Memory B cell (primary cell): Measurements from ENCODE around the gene POM121C.
A peak's percentile ranks its signal among the peaks of the same experiment; 100 is the strongest.
"Not testable (repeated sequence)": the region's sequence is repeated elsewhere in the genome, so short reads cannot be mapped to it uniquely, and the experiment has no call there.

Experiments
- ATAC-seq: fragments of 150-1000 bp; cut with Tn5 transposase; 2 replicates; pipeline ENCODE4 v1.10.0; 2021; ENCODE audit warnings: low read depth, mild to moderate bottlenecking, moderate library complexity
- DNase-seq, 2 donors: peaks; one replicate each; pipeline ENCODE4 v3.0.0; 2022; ENCODE audit warnings: low spot score in 2 of 2
- H3K27ac Mint-ChIP-seq: one replicate; pipeline ENCODE4 v1.8.0; 2022; ENCODE audit warnings: mild to moderate bottlenecking, moderate library complexity, mixed read lengths
- H3K27me3 Mint-ChIP-seq: one replicate; pipeline ENCODE4 v1.8.0; 2022; ENCODE audit warnings: mixed read lengths
- H3K36me3 Mint-ChIP-seq: one replicate; pipeline ENCODE4 v1.8.0; 2022; ENCODE audit warnings: mild to moderate bottlenecking, mixed read lengths
- H3K4me1 Mint-ChIP-seq: one replicate; pipeline ENCODE4 v1.8.0; 2022; ENCODE audit warnings: mixed read lengths
- H3K4me3 Mint-ChIP-seq: one replicate; pipeline ENCODE4 v1.8.0; 2022; ENCODE audit warnings: mild to moderate bottlenecking, moderate library complexity, mixed read lengths
- H3K9me3 Mint-ChIP-seq: one replicate; pipeline ENCODE4 v1.8.0; 2022; ENCODE audit warnings: mixed read lengths

Gene POM121C

DNA sequence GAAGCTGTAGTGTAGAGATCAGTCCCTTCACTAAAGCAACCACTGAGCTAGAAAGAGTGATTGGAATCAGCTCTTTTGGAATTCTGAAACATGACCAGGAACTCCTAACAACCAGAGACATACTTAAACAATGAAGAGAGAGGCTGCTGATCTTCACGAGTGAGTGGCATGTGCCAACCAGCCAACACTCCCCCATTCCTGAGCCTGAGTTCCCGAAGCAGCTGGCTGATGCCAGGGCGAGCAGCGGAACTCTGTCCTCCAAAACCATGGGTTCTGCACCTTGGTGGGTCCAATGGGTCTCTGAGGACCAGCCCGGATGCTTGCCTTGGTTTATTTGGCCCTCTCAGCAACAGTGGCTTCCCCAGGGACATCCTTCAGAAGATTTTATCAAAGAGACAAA lies 25.6 kb downstream of the POM121C start:
- not testable (repeated sequence) for DNase-seq, H3K4me1 Mint-ChIP-seq, H3K27me3 Mint-ChIP-seq, H3K36me3 Mint-ChIP-seq, H3K9me3 Mint-ChIP-seq, ATAC-seq, H3K4me3 Mint-ChIP-seq
- peak overlapping the region; percentile 8 for H3K27ac Mint-ChIP-seq

- DNase-seq, H3K36me3 Mint-ChIP-seq, H3K27me3 Mint-ChIP-seq, H3K9me3 Mint-ChIP-seq, ATAC-seq, H3K27ac Mint-ChIP-seq, H3K4me3 Mint-ChIP-seq, H3K4me1 Mint-ChIP-seq: not testable (repeated sequence)
Observed at GRCh38 chr7:75458034-75458433, 28.1 kb downstream of the POM121C start.

- H3K4me3 Mint-ChIP-seq = not testable (repeated sequence)
Observed at GRCh38 chr7:75456403-75456802, 29.7 kb downstream of the POM121C start.

GRCh38 chr7:75452494-75452955 lies 33.6 kb downstream of the POM121C start:
- H3K36me3 Mint-ChIP-seq, DNase-seq, H3K4me3 Mint-ChIP-seq, H3K27ac Mint-ChIP-seq, H3K4me1 Mint-ChIP-seq, H3K9me3 Mint-ChIP-seq, H3K27me3 Mint-ChIP-seq: not testable (repeated sequence)
- ATAC-seq = peak; percentile 93

More at GRCh38 chr7:75456403-75456802, 29.7 kb downstream of the POM121C start:
- H3K9me3 Mint-ChIP-seq, H3K4me1 Mint-ChIP-seq, H3K27ac Mint-ChIP-seq, DNase-seq, H3K27me3 Mint-ChIP-seq, ATAC-seq, H3K36me3 Mint-ChIP-seq: not testable (repeated sequence)

GRCh38 chr7:75449946-75450345 lies 36.2 kb downstream of the POM121C start:
- not testable (repeated sequence) for H3K27ac Mint-ChIP-seq, DNase-seq, H3K27me3 Mint-ChIP-seq, H3K4me3 Mint-ChIP-seq, H3K9me3 Mint-ChIP-seq, H3K4me1 Mint-ChIP-seq, ATAC-seq, H3K36me3 Mint-ChIP-seq

GRCh38 chr7:75442465-75443111 lies 43.5 kb downstream of the POM121C start:
- H3K4me1 Mint-ChIP-seq, H3K27me3 Mint-ChIP-seq, H3K9me3 Mint-ChIP-seq: not testable (repeated sequence)
- DNase-seq (peak in 1 of 2 donors; percentile 55), ATAC-seq (peak; percentile 98)
- H3K36me3 Mint-ChIP-seq = peaks cover 13% of the 10 kb centered on the region
- peak overlapping the region; percentile 95 for H3K4me3 Mint-ChIP-seq
- H3K27ac Mint-ChIP-seq = peak overlapping the region; percentile 90

DNA sequence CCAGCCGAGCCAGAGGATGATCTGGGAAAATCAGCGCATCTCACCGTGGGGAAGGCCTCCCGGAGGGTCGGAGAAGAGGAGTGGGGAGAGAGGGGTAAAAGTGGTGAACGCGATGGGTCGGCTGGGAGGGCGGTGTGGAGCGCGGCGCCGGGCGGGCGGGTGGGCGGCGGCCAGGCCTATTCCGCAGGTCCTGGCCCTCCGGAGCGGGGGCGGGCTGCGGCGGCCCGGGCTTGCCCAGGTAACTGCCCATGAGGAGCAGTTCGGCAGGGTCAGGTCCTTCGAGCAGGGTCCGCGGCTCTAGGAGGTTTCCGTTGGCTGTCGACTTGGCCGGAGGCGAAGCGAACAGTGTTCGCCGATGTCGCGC lies 44.0 kb downstream of the POM121C start:
- peak; percentile 26 for ATAC-seq
- not testable (repeated sequence) for H3K9me3 Mint-ChIP-seq, DNase-seq, H3K4me1 Mint-ChIP-seq, H3K27me3 Mint-ChIP-seq
- Mint-ChIP-seq H3K27ac (peak overlapping the region; percentile 70), H3K4me3 (peak overlapping the region; percentile 90), H3K36me3 (peaks cover 13% of the 10 kb centered on the region)

DNA sequence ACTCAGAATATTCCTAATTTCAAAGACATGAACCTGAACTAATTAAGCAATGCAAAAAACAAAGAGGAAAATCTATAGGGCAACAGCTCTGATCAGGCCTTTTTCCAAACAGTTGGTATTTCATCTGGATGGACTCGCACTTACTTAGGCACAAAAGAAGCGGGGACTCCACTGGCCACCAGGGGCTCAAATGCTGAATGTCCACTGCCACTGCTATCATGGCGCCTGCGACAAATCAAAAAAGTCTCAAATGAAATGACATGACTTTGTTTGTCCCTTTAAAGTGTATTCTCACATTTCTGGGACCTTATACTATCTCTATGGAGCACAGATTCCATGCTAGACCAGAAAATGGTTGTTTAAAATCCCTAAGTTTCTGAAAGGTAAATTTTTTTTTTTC lies 47.1 kb downstream of the POM121C start:
- H3K4me3 Mint-ChIP-seq, H3K4me1 Mint-ChIP-seq: not testable (repeated sequence)

DNA sequence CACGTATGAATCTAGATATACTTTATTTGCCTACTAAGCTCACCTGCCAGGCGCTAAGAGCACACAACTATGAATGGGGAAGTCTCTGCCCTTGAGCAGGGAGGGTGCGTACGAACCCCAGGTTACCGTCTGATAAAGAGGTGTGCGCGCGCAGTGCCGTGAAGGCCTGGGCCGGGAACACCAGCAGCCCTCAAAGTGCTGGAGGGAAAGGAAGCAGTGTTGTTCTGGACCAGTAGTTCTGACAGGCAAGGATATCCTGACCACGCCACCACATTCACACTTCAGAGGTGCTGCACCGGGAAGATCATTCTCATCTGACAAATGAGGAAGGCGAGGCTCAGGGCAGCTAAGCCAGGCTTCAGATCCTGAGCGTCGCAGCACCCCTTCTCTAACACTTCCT lies 62.6 kb downstream of the POM121C start:
- H3K27ac Mint-ChIP-seq, H3K4me3 Mint-ChIP-seq, H3K4me1 Mint-ChIP-seq, DNase-seq, H3K36me3 Mint-ChIP-seq, ATAC-seq, H3K9me3 Mint-ChIP-seq, H3K27me3 Mint-ChIP-seq: not testable (repeated sequence)

More for the DNA sequence above, 47.1 kb downstream of the POM121C start:
- peaks cover 20% of the 10 kb centered on the region for H3K36me3 Mint-ChIP-seq
- not testable (repeated sequence) for DNase-seq, ATAC-seq, H3K9me3 Mint-ChIP-seq, H3K27me3 Mint-ChIP-seq, H3K27ac Mint-ChIP-seq

GRCh38 chr7:75421798-75422710 lies 64.0 kb downstream of the POM121C start:
- H3K27ac Mint-ChIP-seq, H3K27me3 Mint-ChIP-seq, DNase-seq, H3K4me3 Mint-ChIP-seq, H3K36me3 Mint-ChIP-seq, ATAC-seq, H3K9me3 Mint-ChIP-seq, H3K4me1 Mint-ChIP-seq: not testable (repeated sequence)

DNA sequence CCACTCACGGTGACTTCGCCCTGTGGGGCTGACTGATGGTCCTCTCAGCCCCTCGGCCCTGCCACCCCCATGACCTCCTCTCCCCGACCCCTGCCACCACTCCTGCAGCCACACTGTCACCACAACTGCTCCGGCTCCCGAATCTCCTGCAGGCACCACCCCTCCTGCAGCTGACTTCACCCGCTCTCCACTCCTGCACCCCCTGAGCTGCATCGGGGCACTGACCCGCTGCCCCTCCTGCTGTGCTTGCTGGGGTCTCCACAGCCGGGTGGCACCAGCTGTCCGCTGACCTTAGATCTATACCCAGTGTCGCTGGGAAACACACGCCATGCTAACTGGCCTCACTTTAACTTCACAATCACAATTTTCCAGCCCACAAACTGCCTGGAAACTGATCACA lies 65.9 kb downstream of the POM121C start:
- H3K36me3 Mint-ChIP-seq, H3K4me3 Mint-ChIP-seq, H3K9me3 Mint-ChIP-seq, DNase-seq, ATAC-seq, H3K4me1 Mint-ChIP-seq, H3K27ac Mint-ChIP-seq, H3K27me3 Mint-ChIP-seq: not testable (repeated sequence)

DNA sequence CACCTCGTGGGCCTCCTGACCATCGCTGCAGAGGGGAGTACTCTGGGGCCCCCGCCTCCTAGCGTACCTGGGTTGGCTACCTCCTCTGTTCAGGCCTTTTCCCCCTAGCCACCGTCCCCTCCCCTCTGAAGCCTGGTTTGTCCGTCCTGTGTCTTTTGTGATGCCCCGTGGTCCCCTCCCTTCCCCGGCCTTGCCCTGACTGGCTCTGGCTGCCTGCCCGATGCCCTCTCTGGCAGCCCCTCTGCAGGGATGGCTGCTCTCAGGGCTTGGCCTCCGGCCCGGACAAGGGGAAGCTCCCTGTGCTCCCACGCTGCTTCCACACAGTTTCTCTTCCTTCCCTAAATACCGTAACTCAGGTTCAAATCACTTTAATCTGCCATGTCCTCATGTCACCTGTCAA lies 66.4 kb downstream of the POM121C start:
- not testable (repeated sequence) for H3K4me3 Mint-ChIP-seq, H3K27ac Mint-ChIP-seq, H3K27me3 Mint-ChIP-seq, H3K36me3 Mint-ChIP-seq, ATAC-seq, DNase-seq, H3K4me1 Mint-ChIP-seq, H3K9me3 Mint-ChIP-seq

- H3K4me3 Mint-ChIP-seq, H3K27me3 Mint-ChIP-seq, ATAC-seq, DNase-seq, H3K9me3 Mint-ChIP-seq, H3K27ac Mint-ChIP-seq, H3K36me3 Mint-ChIP-seq, H3K4me1 Mint-ChIP-seq: not testable (repeated sequence)
Observed at GRCh38 chr7:75419210-75419609, 66.9 kb downstream of the POM121C start.

DNA sequence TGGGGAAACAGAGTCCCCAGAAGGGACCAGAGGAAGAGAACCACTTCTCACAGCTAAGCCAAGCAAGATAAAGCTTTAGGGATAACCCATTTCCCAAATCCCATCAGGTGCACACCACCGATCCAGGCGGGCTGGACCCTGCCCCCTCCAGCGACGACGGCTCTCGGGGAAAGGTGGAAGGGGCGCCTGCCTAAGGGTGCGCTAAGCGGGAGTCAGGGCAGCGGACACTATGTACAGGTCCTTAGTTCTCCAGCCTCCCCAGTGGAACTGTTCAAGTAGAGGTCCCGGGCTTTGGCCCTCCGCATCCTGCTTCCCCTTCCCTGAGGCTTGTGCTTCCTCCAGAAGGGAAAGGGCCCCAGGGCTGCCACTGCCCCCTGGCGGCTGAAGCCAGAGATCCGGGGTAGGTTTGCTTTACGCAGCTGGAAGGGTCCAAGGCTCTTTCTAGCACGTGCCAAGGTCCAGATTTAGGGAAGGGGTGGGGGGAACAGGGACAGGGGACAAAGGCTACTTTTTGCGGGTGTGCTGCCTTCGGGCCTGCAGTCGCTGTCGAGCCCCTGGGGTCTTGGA lies 67.7 kb downstream of the POM121C start:
- DNase-seq, H3K9me3 Mint-ChIP-seq, H3K36me3 Mint-ChIP-seq, H3K27ac Mint-ChIP-seq, H3K4me1 Mint-ChIP-seq, ATAC-seq, H3K27me3 Mint-ChIP-seq, H3K4me3 Mint-ChIP-seq: not testable (repeated sequence)
